ENCODE data around the gene STXBP2.

STXBP2 gene

DNA sequence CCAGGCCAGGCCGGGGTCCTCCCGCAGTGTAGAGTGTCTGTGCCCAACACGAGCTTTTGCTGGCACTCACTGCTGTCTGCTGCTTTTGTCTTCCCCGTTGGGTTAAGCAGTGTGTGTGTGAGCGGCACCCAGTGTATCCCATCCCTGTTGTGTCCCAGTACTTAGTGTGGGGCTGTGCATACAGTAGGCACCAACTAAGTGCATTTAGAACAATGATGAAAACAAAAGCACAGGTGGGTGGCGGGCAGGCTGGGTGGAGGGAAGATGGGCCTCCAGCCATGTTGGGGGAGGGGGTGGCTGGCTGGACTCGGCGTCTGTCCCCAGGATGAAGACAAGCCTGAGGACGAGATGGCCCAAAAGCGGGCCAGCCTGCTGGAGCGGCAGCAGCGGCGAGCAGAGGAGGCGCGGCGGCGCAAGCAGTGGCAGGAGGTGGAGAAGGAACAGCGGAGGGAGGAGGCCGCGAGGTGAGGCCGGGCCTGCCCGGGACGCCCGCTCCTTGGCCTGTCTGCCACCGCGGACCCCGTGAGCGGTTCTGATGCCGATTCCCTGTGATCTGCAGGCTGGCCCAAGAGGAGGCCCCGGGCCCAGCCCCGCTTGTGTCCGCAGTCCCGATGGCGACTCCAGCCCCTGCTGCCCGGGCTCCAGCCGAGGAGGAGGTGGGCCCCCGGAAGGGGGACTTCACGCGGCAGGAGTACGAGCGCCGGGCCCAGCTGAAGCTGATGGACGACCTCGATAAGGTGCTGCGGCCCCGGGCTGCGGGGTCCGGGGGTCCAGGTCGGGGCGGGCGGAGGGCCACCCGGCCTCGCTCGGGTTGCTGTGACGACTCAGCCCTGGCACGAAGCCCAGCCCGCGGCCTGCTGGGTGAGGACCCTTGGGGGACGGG lies 21.8 kb upstream of the STXBP2 start:
- DNase-seq, result no peak

- DNase-seq, result no peak
Observed at GRCh38 chr19:7617172-7617571, 19.7 kb upstream of the STXBP2 start.

DNA sequence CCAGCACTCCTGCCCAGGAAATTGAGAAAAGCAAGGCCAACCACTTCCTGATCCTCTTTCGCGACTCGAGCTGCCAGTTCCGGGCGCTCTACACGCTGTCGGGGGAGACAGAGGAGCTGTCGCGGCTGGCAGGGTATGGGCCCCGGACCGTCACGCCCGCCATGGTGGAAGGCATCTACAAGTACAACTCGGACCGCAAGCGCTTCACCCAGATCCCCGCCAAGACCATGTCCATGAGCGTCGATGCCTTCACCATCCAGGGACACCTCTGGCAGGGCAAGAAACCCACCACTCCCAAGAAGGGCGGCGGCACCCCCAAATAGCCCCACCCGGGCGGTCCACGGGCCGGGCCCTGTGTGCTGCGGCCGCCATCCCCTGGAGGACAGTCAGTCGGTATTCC lies 19.2 kb upstream of the STXBP2 start:
- DNase-seq, result no peak

DNA sequence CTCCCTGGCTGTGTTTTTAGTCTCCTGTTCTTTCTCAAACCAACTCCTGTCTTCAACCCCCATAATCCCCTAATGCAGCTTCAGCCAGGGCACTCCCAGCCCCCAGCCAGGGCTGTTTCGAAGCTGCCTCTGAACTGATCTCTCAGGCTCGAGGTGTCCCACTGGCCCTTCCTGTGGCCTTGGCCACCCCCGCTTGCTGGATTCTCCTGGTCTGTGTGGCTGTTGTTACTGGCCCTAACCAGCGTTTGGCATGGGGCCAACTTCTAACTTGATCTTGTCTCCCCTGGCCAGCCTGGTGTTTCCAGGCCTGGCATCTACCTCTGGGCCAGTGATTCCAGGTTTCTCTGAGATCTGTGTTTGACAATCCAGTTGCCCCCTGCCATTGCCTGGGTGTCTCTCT lies 18.6 kb upstream of the STXBP2 start:
- DNase-seq, result no peak

DNA sequence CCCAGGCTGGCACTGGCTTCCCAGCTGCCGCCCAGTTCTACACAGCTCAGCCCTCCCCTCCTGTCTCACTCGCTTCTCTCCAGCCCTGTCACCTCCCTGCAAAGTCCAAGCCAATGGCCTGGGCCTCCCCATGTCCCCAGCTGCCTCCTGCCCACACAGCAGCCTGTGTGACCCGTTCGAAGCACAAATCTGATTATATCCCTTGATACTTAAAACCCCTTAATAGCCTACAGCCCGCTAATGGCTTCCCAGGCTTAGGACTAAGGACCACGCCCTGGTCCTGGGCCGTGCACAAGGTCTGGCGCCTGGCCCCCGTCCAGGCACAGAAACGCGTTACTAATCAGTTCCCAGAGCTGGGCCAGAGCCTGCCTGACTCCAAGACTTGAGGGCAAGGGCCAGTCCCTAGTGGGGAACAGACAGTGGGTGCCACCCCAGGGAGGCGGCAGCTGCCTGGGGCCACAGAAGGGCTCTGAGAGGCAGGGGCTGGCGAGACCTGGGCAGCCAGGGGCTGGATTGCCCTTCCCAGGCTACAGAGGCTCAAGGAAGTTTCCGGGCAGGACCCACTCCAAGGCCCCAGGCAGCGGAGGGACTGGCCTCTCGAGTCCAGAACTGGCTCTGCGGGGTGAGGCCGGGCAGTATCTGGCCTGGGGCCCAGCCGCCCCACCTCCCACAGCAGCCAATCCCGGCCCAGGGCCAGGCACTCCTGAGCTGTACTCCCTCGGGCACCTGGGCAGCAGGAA lies 18.0 kb upstream of the STXBP2 start:
- no peak for DNase-seq

DNA sequence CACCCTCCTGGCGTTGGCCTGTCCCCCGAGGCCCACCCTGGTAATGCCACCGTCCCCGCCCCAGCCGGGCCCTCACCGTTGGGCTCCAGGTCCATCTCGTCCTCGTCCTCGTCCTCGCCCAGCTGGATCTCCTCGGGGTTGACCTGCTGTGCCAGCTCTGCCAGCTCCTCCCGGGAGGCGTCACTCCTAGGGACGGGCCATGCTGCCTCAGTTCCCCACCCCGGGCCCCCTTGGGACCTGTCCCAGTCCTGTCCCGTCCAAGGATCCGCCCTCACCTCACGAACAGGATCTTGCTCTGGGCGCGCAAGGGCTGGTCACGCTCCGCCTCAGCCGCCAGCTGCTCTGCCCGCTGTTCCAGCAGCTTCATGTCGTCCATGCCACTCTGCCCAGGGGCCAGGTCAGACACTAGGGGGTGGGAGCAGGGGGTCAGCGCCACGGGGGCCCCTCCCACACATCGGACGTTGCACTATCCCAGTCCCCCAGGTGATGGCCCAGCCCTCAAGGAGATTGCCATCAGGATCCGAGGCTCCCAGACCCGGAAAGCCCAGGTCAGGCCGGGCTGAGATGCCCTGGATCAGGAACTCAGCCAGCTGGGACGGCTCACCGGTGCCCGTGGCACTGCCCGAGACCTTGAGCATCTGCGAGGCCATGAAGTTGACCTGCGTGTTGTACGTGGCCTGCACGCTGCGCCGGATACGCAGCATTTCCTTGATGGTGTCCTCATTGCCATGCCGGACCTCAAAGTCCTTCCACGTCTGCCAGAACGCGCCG lies 17.1 kb upstream of the STXBP2 start:
- DNase-seq, result no peak

GRCh38 chr19:7620442-7621412 lies 16.2 kb upstream of the STXBP2 start:
- DNase-seq, result no peak

- no peak for DNase-seq
Observed at GRCh38 chr19:7622933-7623685, 13.8 kb upstream of the STXBP2 start.

DNA sequence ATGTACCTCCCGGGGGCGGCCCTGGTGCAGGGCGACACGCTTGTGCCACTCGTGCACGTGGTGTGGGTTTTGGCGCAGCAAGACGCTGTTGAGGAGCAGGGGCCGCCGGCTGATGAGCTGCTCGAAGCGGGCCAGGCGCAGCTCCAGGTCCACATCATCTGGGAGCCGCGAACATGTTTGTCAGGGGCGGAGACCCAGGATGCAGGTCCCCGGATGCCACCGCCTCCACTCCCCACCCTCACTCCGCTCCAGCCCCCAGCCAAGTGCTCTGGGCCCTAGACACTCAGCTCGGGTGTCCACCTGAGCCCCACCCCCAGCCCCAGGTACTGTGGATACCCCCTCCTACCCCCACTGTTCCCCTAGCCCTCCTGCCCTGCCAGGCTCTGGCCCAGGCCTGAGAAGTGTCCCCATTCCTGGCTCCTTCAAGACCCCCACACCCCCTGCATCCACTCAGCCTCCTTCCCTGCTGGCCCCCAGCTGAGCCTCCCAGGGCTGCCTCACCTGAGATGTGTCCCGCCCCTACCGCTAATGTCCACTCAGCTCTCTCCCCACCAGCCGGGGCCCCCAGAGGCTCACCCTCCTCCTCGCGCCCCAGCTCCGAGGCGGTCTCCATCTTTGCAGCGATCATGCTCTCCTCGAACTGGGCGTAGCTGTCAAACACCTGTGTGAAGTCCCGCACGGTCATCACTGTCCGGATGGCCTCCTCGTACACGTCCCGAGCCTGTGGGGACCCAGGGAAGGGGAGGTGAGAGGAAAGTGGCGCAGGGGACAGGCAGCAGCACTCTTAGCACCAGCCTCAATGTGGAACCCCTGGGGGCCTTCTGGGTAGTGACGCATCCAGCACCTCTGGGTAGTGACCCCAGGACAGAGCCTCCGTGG lies 12.9 kb upstream of the STXBP2 start:
- no peak for DNase-seq

GRCh38 chr19:7624810-7625209 lies 12.1 kb upstream of the STXBP2 start:
- no peak for DNase-seq

GRCh38 chr19:7625763-7626372 lies 11.0 kb upstream of the STXBP2 start:
- no peak for DNase-seq

GRCh38 chr19:7627166-7627565 lies 9.7 kb upstream of the STXBP2 start:
- no peak for DNase-seq

DNA sequence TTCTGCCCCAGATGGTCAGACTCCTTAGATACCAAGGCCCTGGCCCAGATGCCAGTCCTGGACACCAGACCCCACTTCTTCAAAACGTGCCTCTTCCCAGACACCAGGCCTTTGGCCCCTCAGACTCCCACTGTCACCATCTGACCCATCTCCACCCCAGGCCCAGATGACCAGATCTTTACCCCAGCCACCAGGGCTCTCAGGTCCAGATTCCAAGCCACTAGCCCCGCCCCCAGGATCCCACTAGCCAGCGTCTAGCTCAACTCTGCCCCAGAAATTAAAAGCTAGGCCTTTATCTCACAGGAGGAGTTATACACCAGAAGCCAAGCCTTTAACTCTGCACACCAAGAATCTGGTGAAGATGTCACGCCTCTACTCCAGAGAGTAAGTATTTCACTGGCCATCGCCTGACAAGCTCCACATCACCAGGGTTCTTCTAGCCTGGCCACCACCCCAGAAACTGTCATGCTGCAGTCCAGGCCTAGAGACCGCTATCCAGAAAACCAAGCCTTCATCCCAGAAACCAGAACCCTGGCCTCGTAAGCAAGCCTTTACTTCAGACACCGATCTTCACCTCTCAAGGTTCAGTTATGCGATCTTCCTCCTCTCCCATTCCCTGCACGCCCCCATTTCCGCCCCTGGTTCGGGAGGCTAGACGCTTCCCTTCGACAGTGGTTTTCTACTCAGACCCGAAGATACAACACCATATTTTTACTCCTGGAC lies 8.2 kb upstream of the STXBP2 start:
- DNase-seq, result no peak

GRCh38 chr19:7629347-7630054 lies 7.4 kb upstream of the STXBP2 start, which contains the start of the genes PET100 and XAB2:
TSS of gene PET100 (plus strand) at chr19:7629793. CDS start at chr19:7629834, 41 bp downstream.
TSS of gene XAB2 (minus strand) at chr19:7629545. CDS start at chr19:7629527, 18 bp downstream.
- DNase-seq, result peak; percentile 91

DNA sequence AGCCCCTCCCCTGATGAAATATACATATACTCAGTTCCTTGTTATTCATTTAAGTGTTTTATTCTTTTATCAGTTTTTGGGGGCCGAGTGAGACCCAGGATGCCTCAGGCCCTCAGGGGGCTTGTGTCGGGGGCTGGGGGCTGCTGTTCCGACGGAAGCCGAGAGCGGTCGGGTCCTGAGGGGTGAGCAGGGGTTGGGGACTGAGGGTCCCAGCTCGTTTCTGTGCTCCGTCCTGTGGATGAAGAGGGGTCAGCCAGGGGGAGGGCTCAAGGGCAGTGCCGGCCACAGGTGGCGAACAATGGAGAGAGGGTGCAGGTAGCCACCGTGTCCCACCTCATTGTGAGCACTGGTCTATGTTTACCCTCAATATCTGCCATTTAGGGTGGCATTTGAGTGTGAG lies 5.3 kb upstream of the STXBP2 start:
- DNase-seq, result no peak

DNA sequence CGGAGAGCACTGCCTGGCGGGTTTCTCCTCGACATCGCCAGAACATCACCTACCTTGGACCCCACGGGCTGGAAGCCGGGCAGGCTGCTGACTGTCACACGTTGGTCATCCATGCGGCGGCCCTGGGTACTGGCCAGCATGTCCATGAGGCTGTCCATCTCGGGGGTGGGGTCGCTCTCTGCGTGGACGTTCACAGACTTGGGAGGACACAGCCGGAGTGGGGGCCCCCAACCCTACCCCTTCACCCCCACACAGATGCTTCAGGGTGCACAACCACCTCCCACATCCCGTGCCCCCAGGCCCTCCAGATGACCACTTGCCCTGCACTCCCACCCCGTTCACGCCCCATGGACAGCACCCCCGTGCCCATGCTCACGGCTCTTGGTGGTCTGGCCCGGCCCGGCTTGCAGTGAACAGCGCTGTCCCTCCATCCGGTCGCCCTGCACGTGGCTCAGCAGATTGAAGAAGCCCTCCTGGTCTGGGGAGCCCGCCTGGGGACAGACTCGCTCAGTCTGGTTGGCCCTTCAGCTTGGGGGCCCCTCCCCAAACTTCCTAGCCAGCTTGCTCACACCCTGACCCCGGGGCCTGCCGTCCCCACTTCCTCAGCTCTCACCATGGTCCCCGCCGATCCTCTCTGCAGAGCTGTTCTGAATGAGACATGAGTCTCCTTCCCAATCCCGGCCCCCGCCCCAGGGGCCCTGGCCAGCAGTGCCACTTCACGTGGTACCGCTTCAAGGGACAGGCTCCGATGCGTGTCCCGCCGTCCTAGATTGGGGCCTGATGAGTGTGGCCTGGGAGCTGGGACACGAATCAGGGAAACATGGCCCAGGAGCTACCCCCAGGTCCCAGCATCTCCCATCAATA lies 4.3 kb upstream of the STXBP2 start:
- DNase-seq, result no peak

- no peak for DNase-seq
Observed at GRCh38 chr19:7633698-7634097, 3.2 kb upstream of the STXBP2 start, which contains the start of gene PCP2. TSS of gene PCP2 (minus strand) at chr19:7633719. CDS start at chr19:7633457, 262 bp downstream.
